Measurements from ENCODE around the gene ZNF317.

ZNF317 gene

DNA sequence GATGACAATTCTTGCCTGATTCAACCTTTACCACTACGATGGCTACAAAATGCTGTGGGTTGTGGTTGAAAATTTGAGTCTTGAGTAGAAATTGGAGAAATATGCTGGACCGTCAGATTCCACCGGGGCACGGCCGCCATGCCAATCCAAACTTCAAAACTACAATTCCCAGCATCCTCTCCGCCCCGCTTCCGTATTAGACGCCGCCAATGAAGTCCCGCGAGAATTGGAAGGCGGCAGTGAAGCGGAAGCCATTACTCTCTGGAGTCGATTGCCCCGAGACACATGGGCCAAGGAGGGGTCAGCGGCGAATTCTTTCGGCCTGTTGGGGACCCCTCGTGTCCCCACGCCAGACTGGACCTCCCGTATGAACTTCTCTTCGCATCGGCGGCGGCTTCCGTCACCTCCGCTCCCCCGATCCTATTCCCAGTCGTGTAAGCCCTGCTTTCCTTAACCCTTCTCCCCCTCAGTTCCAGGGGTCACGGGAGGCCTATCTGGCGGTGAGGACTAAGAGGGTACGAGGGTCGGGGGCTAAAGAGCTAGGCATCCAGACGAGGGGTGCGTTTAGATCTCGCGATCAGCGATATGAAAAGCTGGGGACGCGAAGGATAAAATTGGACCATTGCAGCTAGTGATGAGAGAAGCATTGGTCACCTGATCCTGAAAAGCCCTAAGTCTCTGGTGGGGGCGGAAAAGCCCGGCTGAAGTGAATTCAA lies at the start of gene ZNF317:
Gene ZNF317 (plus strand): TSS at position 239 of the 716 bp plus-strand sequence. CDS start 15,620 bp downstream, outside the sequence.
- DNase-seq (ENCODE audit: low spot score): peak; percentile 92

DNA sequence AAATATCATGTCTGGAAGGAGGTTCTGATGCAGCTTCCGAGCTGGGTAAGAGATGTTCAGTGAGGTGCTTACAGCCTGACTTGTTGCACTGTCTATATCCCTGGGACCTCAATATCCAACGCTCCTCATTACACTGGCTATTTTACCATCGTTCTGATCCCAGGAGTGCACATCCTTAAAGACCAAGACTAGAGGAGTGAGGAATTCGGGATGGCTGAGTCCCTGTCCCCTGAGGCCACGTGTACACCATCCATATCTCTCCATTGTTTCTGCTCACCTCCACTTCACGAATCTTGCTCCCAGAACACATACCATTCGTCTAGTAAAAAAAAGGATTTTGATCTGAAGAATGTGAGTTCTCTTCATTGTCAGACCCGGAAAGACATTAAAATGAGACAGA lies 32.8 kb upstream of the ZNF317 start, which contains the start of gene OR7G2:
Gene OR7G2 (minus strand): TSS at position 101 of the 400 bp plus-strand sequence. CDS start 4,232 bp downstream, outside the sequence.
- DNase-seq (ENCODE audit: low spot score): no peak

DNA sequence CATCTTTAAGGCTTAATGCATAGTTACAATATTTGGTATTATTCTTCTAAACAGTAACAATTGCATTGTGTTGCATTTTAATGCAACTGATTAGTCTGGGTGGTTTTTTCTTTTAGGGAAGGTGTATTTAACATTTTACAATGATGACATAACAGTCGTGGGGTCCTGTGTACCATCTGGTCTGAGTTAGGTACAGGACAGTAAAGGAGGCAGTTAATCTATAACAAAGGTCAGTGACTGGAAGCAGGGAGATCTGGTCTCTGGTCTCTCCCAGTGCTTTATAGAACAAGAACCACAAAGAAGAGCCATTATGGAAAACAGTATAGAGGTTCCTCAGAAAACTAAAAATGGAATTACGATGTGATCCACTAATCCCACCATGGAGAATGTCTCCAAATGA lies 30.2 kb upstream of the ZNF317 start:
- no peak for DNase-seq (ENCODE audit: low spot score)

DNA sequence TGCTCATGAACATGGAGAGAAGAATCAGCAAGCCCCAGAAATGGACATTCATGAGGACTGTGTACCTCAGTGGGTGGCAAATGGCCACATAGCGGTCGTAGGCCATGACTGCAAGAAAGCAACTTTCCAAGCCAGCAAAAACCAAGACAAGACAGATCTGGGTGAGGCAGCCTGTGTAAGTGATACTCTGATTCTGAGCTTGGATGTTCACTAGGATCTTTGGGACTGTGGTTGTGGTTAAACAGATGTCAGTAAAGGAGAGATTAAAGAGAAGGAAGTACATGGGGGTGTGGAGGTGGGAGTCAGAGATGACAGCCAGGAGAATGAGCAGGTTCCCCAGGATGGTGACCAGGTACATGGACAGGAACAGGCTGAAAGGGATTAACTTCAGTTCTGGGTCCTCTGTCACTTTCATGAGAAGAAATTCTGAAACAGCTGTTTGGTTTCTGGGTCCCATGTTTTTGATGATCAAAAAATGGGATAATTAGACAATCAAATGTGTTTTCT lies 24.8 kb upstream of the ZNF317 start, which contains the start of gene OR7G1:
Gene OR7G1 (minus strand): TSS at position 457 of the 507 bp plus-strand sequence. CDS start 0 bp downstream, at position 457.
- no peak for DNase-seq (ENCODE audit: low spot score)

DNA sequence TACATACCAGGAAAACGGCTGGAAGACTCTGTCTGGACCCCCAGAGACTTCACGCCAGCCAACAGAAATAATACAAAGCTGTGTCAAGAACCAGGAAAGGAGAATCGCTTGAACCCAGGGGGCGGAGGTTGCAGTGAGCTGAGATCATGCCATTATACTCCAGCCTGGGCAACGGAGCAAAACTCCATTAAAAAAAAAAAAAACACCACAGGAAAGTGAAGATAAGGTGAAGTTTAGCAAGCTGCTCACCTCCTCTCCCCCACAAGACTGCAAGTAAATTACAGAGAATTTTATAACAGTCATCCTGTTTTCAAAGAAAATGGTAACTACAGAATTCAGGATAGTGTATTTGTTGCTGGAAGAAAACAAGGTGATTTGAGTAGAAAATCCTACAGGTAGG lies 23.6 kb upstream of the ZNF317 start:
- DNase-seq (ENCODE audit: low spot score): no peak

DNA sequence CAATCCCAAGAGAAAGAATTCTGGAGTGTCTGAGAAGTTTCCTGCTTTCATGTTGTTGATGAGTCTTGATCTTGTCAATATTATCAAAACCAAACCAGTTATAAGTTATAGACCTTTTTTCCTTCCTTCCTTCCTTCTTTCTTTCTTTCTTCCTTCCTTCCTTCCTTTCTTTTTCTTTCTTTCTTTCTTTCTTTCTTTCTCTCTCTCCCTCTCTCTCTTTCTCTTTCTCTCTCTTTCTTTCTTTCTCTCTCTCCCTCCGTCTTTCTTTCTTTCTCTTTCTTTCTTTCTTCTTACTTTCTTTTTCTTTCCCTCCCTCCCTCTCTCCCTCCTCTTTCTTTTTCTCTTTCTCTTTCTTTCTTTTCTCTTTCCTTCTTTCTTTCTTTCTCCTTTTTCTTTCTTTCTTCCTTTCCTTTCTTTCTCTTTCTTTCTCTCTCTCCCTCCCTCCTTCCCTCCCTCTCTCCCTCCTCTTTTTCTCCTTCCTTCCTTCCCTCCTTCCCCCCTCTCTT lies 13.2 kb upstream of the ZNF317 start, which contains the start of gene OR7G3:
Gene OR7G3 (minus strand): TSS at position 51 of the 506 bp plus-strand sequence. CDS start 0 bp downstream, at position 51.
- DNase-seq (ENCODE audit: low spot score): no peak

DNA sequence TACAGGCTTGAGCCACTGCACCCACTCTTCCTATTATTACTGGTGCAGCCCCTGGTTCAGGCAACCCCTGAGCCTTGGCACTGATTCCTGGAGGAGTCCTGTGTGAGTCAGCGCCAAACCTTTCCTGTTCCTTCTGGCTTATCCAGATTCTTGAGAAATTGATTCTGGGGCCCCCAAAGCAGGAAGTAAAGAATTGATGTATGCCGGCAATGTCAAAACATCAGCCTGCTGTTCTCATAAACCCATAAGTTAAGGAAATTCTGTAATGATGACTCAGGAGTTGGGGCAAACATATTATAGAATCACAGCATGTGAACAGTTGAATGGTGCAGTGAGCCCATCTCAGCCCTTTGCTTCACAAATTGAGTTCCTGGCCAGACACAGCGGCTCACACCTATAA lies 12.0 kb upstream of the ZNF317 start:
- DNase-seq (ENCODE audit: low spot score): no peak

DNA sequence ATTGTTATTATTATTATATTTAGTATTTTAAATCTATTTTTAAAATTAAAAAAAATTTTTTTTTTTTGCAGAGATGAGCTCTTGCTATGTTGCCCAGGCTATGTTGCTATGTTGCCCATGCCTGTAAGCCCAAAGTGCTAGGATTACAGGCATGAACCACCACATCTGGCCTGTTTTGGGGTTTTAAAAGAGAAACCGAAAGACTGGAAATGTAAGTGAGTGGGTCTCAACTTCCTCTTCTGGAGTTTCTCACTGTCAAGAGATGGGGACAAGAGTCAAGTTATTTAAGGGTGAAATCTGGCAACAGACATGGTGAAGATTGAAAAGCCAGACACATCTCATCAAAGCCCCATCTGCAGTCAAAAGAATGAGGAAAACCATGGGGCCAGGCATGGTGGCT lies 9.2 kb upstream of the ZNF317 start:
- no peak for DNase-seq (ENCODE audit: low spot score)

DNA sequence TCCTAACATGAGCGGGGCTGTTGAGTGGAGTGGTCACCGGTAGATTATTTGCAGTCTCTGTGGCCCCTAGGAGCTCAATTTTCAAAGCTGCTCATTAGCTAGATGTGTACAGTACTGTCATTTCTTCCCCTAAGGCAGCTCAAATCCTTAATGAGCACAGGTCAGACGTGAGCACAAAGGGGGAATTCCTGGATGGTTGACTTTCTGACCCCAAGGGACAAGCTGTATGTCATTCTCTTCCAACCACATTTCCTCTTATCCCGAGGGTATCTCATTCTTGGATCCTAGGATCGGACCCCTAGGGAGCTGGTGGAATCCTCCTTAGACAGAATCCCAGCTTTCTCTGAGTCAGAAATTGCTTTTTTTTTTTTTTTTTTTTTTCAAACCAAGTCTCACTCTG lies 7.8 kb upstream of the ZNF317 start:
- DNase-seq (ENCODE audit: low spot score): no peak

DNA sequence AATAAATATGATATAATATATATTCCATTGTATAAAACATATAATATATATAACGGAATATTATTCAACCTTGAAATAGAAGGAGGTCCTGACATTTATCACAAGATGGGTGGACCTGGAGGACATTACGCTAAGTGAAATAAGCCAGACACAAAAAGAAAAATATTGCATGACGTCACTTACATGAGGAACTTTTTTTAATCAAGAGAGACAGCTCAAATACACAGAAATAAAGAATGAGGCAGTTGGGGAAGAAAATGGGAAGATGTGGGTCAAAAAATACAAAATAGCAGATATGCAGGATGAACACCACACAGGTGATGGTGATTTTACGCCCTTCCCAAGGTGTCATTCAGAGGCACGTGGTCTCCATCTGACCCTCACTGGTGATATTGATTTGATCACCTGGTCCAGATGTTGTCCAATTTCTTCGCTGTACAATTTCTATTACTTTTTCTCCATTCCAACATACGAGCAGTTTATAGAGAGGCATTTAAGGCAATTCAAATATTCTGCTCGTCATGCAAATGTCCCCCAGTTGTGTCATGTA lies 513 bp upstream of the ZNF317 start:
- no peak for DNase-seq (ENCODE audit: low spot score)

DNA sequence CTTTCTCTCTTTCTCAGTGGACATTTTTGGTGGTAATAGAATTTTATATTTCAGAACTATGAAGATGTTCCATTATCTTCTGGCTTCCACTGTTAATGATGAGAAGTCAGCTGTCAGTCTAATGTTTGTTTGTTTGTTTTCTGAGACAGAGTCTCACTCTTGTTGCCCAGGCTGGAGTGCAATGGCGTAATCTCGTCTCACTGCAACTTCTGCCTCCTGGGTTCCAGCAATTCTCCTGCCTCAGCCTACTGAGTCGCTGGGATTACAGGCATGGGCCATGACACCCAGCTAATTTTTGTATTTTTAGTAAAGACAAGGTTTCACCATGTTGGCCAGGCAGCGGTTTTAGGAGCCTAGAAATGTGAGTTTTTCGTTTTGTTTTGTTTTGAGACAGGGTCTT lies 4.7 kb downstream of the ZNF317 start:
- no peak for DNase-seq (ENCODE audit: low spot score)

DNA sequence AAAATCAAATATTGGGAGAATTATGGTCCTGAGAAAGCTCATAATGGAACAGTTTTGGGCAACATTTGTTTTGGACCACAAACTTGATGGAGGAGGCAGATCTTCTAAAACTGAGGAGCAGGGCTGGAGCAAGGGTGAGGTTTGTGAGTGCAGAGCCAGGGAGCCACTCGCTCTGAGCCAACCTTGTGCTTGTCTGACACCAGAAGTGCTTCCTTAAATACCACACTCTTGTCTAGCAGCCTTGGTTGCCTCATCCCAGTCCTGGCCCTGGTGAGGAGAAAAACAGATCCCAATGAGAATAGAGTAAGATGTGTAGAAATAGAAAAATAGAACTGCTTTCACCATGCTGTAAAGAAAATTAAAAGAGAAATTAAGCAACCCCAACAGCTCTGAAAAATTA lies 6.7 kb downstream of the ZNF317 start:
- DNase-seq (ENCODE audit: low spot score): no peak

DNA sequence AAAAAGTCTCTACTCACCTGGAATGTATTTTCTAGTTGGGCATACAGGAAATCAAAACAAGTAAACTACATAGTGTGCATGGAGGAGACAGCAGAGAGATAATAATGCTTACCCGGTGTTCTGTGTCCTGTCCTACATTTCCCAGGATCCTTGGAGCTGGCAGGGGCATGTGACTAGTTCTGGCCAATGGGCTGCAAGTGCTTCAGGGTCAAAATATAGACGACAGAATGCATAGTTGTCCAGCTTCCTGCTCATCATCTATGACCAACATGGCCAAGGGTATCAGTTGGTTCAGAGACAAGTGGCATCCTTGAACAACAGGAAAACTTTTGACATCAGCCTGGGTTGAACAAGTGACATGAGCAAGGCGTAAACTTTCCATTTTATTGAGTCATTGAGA lies 8.5 kb downstream of the ZNF317 start:
- no peak for DNase-seq (ENCODE audit: low spot score)

DNA sequence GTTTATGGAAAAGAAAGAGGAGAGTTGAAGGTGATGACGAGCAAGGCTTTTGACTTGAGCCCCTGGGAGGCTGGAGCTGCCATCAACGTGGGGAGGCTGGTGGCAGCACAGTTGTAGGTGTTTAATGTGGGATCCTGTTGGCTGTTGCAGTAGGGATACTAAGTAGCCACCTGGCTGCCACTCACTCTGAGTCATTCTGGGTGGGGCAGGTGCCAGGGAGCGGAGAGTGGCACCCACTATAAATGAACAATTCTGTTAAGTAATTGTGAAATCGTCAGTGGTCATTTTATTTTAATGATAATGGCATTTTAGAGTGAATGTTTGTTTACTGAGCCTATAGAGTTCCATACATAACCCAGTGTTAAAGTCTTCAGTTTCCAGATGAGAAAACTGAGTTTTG lies 9.8 kb downstream of the ZNF317 start:
- DNase-seq (ENCODE audit: low spot score): no peak

DNA sequence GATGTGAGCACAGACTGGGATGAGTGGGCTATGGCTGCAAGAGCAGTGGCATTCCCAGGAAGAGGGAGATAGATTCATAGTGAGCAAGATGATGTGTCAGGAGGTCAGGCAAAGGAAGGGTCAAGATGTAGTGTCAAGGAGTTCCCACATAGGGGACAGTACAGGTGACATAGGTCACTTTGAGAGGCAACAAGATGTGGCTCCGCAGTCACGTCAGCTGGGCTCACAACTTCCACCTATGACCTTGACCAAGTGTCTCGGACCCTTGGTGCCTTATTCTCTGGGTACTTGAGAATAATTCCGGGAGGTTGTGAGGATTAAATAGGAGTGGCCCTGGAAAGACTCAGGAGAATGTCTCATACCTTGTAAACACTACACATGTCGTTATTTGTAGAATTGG lies 10.5 kb downstream of the ZNF317 start:
- DNase-seq (ENCODE audit: low spot score): no peak

DNA sequence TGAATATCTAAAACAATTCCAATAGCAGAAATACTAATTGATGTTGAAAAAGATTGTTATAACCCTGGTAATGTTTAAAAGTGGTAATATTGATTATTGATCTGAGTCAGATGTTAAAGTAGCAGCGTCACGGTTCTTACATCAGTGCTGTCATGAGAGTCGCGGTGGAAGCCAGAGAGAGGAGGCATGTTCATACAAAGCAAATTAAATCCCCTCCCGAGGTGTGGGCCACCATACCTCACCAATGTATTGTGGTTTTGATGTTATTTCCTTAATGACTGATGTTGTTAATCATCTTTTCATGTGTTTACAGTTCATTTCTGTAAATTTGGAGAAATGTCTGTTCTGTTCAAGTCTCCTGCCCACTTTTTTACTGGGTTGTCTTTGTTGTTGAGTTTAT lies 11.2 kb downstream of the ZNF317 start:
- DNase-seq (ENCODE audit: low spot score): no peak

DNA sequence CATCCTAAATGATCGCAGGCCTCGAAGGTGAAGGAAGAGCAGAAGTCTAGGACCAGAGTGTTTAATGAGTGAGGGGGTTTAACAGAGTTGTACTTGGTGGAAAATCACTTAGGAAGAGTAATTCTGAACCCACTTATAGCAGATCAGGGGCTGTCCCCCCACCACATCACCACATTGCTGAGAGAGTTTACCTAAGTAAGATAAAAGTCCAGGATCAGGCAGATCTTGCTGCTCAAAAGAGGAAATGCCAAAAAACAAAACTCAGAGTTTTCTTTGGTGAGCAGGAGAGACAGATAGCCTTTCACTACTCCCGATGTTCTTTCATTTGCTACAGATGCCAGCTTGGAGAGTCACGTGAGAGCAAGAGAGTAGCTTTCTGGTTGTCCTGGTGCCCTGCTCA lies 15.4 kb downstream of the ZNF317 start:
- DNase-seq (ENCODE audit: low spot score): no peak

DNA sequence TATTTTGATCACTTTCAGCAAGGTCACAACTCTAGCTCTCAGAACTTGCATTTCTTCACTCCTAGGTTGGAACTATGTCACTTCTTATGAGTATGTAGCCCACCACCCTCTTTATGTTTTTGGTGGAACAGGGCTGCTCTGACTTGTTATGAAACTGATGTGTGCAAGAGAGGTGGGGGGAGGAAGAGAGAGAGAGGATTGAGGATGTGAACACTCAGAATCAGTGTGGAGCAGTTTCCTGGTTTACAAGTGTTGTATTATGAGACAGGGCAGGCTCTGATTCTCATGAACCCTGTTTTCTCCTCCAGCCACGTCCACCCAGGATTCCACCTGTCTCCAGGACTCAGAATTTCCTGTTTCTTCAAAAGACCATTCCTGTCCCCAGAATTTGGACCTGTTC lies 16.1 kb downstream of the ZNF317 start:
- no peak for DNase-seq (ENCODE audit: low spot score)

DNA sequence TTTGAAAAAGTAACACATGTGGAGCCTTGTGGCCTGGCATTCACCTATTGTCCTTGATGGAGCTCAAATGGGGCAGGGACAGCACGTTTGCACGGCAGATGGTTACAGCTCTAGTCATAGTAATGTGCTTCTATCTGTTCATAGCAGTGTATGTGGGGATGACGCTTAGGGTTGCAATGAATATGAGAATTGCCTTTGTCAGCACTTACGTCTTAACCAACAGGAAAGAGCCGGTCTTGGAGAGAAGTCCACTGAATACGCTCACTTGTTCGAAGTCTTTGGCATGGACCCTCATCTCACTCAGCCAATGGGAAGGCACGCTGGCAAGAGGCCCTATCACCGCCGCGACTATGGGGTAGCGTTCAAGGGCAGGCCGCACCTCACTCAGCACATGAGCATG lies 19.7 kb downstream of the ZNF317 start:
- no peak for DNase-seq (ENCODE audit: low spot score)

DNA sequence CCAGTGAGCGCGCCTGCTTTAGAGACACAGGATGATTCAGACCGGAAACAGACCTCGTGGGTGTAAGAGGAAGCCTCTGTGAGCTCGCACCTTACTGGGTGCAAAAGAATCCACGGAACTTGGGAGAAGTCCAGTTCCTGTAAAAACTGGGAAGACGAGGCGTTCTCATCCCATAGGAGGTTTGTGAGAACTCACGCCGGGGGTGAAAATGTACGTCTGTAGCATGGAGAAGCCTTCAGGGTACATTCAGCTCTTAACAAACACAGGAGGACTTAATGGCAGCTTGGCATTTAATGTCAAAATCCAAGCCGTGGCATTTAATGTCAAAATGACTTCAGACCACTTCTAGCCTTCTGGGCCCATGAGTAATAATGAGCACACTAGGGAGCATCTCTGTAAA lies 21.2 kb downstream of the ZNF317 start:
- DNase-seq (ENCODE audit: low spot score): no peak

DNA sequence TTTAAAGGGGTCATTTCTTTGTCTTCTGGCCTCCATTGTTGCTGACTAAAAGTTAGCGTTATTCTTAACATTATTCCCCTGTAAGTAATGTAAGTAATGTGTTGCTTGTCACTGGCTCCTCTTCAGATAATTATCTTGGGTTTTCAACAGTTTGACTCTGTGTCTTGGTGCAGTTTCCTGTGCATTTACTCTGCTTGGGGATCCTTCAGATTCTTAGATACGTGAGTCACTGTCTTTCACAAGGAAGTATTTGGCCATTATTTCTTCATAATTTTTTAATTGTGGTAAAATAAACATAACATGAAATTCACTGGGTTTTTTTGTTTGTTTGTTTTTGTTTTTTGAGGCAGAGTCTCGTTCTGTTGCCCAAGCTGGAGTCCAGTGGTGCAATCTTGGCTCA lies 25.1 kb downstream of the ZNF317 start:
- DNase-seq (ENCODE audit: low spot score): no peak

DNA sequence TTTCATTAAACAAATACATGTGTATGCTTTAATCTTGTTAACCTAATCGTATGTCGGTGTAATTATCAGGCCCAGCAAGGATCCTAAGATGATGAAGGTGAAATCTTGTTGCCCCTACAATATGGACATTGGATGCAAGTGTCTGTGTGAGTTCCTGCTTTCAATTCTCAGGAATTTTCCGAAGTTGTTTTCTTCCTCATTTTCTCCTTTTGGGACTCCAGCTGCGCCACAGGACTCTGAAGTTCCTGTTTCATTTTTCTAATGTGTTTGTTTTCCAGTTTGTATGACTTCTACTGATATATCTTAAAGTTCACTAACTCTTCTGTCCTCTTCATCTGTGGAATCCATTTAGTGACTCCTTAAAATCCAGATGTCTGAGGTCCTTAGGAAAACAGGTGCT lies 26.6 kb downstream of the ZNF317 start:
- DNase-seq (ENCODE audit: low spot score): no peak

DNA sequence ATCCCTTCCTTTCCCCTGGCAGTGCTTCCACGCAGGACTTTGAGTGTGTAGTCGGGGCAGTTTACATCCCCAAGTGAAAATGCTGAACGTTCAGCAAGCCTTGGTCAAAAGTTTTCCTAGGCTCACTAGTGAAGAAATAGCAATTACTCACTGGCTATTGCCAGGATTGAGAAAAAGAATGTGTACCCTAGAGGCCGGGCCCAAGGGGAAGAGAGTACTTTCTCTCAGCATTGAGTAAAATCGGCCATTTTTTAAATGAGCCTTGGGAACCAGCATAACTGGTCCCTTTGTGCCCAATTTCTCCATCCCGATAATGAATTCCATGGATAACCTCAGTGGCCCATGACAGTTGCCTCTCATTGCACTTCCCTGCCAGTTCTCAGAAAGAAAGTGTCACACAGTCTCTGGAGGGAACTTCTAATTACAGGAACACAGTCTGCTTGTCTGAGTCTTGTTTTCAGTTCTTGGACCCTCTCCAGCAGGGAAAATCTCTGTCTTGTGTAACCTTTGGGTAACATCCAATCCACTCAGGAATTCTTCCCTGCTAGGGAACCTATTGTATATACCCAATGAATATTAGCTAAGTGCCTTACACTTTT lies 31.3 kb downstream of the ZNF317 start:
- no peak for DNase-seq (ENCODE audit: low spot score)

Data from ecto neural progenitor cell (in vitro differentiated cells).